ENCODE data around the gene CSMD2. TPM values are rescaled to one million over a fixed set of nuclear protein-coding genes. Genes with fewer than 3 reads are reported as not detected.

CSMD2 gene
- total RNA-seq, 2 experiments from 2014 or later, result not detected

GRCh38 chr1:33828059-33828458, 337.0 kb downstream of the CSMD2 start:
- TF ChIP-seq, protein P1, sequence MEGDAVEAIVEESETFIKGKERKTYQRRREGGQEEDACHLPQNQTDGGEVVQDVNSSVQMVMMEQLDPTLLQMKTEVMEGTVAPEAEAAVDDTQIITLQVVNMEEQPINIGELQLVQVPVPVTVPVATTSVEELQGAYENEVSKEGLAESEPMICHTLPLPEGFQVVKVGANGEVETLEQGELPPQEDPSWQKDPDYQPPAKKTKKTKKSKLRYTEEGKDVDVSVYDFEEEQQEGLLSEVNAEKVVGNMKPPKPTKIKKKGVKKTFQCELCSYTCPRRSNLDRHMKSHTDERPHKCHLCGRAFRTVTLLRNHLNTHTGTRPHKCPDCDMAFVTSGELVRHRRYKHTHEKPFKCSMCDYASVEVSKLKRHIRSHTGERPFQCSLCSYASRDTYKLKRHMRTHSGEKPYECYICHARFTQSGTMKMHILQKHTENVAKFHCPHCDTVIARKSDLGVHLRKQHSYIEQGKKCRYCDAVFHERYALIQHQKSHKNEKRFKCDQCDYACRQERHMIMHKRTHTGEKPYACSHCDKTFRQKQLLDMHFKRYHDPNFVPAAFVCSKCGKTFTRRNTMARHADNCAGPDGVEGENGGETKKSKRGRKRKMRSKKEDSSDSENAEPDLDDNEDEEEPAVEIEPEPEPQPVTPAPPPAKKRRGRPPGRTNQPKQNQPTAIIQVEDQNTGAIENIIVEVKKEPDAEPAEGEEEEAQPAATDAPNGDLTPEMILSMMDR (IDR thresholded peaks at IDR 0.05), result no peak
- ATAC-seq (ENCODE audit: poor library complexity) (no peak), DNase-seq (no peak)
- H3K36me3 ChIP-seq (ENCODE audit: insufficient read depth, low read length), result no peaks in the 10 kb centered on the region
- no peak overlapping the region for H3K27ac Mint-ChIP-seq
- H3K4me1 Mint-ChIP-seq (ENCODE audit: low read depth), result no peaks in the 10 kb centered on the region
- H3K27me3 ChIP-seq (ENCODE audit: control insufficient read depth in 1 of 2, insufficient read depth in 2 of 2, low read length in 2 of 2), result peaks cover 2 to 4% of the 10 kb centered on the region in 2 experiments
- H3K27me3 Mint-ChIP-seq, result peaks cover 9% of the 10 kb centered on the region
- no peaks in the 10 kb centered on the region for H3K36me3 Mint-ChIP-seq (ENCODE audit: low read depth)
- no peaks in the 10 kb centered on the region for H3K4me1 ChIP-seq (ENCODE audit: insufficient read depth, low read length)
- H3K4me3 Mint-ChIP-seq, result no peak overlapping the region
- CTCF ChIA-PET, result no interaction called here
- H3K9me3 ChIP-seq (ENCODE audit: control insufficient read depth in 1 of 2, insufficient read depth in 1 of 2, low read length in 2 of 2), result peaks cover 0 to 11% of the 10 kb centered on the region in 2 experiments
- H3K9me3 Mint-ChIP-seq, result no peaks in the 10 kb centered on the region
- H3K4me3 ChIP-seq (ENCODE audit: low read length), result no peak overlapping the region
- intact Hi-C loops (cut with DNase I, micrococcal nuclease), result no loop called here
- POLR2A ChIA-PET, result no interaction called here
- no peak overlapping the region for H3K27ac ChIP-seq (ENCODE audit: low read depth in 1 of 2, low read length in 2 of 2)

DNA sequence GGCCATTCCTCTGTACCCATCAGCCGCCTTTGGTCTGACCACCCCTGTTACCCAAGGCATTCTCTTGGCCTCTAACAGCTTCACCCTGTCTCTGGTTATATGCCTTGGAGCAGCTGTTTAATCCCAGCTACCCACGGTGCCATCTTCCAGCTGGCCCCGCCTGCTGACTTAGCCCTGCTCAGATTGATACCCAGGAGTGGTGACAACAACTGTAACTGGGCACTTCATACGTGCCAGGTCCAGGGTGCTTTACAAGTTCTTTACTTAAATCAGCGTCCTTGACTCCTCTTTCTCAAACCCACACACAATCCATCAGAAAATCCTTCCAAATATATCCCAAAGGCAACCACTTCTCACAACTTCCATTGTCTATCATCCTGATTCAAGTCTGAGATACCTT, 338.3 kb downstream of the CSMD2 start:
- no peak overlapping the region for H3K27ac ChIP-seq (ENCODE audit: low read depth in 1 of 2, low read length in 2 of 2)
- Mint-ChIP-seq H3K27me3 (peaks cover 20% of the 10 kb centered on the region), H3K4me1 (ENCODE audit: low read depth) (no peaks in the 10 kb centered on the region), H3K27ac (no peak overlapping the region), H3K9me3 (no peaks in the 10 kb centered on the region), H3K36me3 (ENCODE audit: low read depth) (no peaks in the 10 kb centered on the region), H3K4me3 (no peak overlapping the region)
- TF ChIP-seq, protein P1 (IDR thresholded peaks at IDR 0.05), result no peak
- ChIA-PET CTCF (no interaction called here), POLR2A (no interaction called here)
- peaks cover 0 to 11% of the 10 kb centered on the region in 2 experiments for H3K9me3 ChIP-seq (ENCODE audit: control insufficient read depth in 1 of 2, insufficient read depth in 1 of 2, low read length in 2 of 2)
- no peak for DNase-seq
- no peak overlapping the region for H3K4me3 ChIP-seq (ENCODE audit: low read length)
- no peak for ATAC-seq (ENCODE audit: poor library complexity)
- H3K27me3 ChIP-seq (ENCODE audit: control insufficient read depth in 1 of 2, insufficient read depth in 2 of 2, low read length in 2 of 2), result peaks cover 2 to 4% of the 10 kb centered on the region in 2 experiments
- no peaks in the 10 kb centered on the region for H3K4me1 ChIP-seq (ENCODE audit: insufficient read depth, low read length)
- H3K36me3 ChIP-seq (ENCODE audit: insufficient read depth, low read length), result no peaks in the 10 kb centered on the region
- intact Hi-C loops (cut with DNase I, micrococcal nuclease), result no loop called here

- peaks cover 0 to 11% of the 10 kb centered on the region in 2 experiments for H3K9me3 ChIP-seq (ENCODE audit: control insufficient read depth in 1 of 2, insufficient read depth in 1 of 2, low read length in 2 of 2)
- POLR2A ChIA-PET, result no interaction called here
Measured at GRCh38 chr1:33826311-33826710, 338.7 kb downstream of the CSMD2 start.

More at GRCh38 chr1:33826311-33826710, 338.7 kb downstream of the CSMD2 start:
- Mint-ChIP-seq H3K27me3 (peaks cover 20% of the 10 kb centered on the region), H3K4me3 (no peak overlapping the region), H3K4me1 (ENCODE audit: low read depth) (no peaks in the 10 kb centered on the region), H3K9me3 (no peaks in the 10 kb centered on the region), H3K36me3 (ENCODE audit: low read depth) (no peaks in the 10 kb centered on the region), H3K27ac (no peak overlapping the region)
- intact Hi-C loops (cut with DNase I, micrococcal nuclease), result no loop called here
- CTCF ChIA-PET, result no interaction called here
- no peak for ATAC-seq (ENCODE audit: poor library complexity)
- TF ChIP-seq, protein P1 (IDR thresholded peaks at IDR 0.05), result no peak
- peaks cover 2 to 4% of the 10 kb centered on the region in 2 experiments for H3K27me3 ChIP-seq (ENCODE audit: control insufficient read depth in 1 of 2, insufficient read depth in 2 of 2, low read length in 2 of 2)
- no peak for DNase-seq
- no peak overlapping the region for H3K4me3 ChIP-seq (ENCODE audit: low read length)
- H3K36me3 ChIP-seq (ENCODE audit: insufficient read depth, low read length), result no peaks in the 10 kb centered on the region
- no peaks in the 10 kb centered on the region for H3K4me1 ChIP-seq (ENCODE audit: insufficient read depth, low read length)
- no peak overlapping the region for H3K27ac ChIP-seq (ENCODE audit: low read depth in 1 of 2, low read length in 2 of 2)

Data from CD4-positive, alpha-beta T cell (primary cell).